K562 (cell line): Measurements from ENCODE around the gene ARHGEF4. TPM values are rescaled to one million over a fixed set of nuclear protein-coding genes. Genes with fewer than 3 reads are reported as not detected.

ENCODE experiments used
- ATAC-seq: fragments of 200-7000 bp; cut with Tn5 transposase; 3 replicates; pipeline ENCODE4 v1.9.1; 2020; ENCODE audit warnings: moderate library complexity
- BruUV-seq: library from RNA; stranded (reverse); fragments of 400-500 nt; replicated peaks from 2 replicates; lab custom pipeline; 2021; lab: Mats Ljungman, UMichigan
- CTCF ChIA-PET: fragments of 300-600 bp; formaldehyde crosslinking; extraction: SDS; loops from one replicate; lab custom pipeline; 2021; ENCODE audit warnings: low intra/inter-chr PET ratio; lab: Yijun Ruan, JAX
- POLR2A ChIA-PET: fragments of 300-600, 350-650 bp; sonication (Branson Sonifier 250); formaldehyde crosslinking; extraction: SDS; loops from one replicate; lab custom pipeline; 2021; ENCODE audit warnings: antibody characterized with exemption, inconsistent platforms; lab: Yijun Ruan, JAX
- DNase-seq, 4 experiments: peaks; one replicate each; pipeline versions ENCODE4 v3.0.0 to v3.0.0-alpha.2; 2011 to 2018; ENCODE audit warnings: low spot score in 3 of 4, mixed read lengths in 3 of 4; ENCODE audit errors: extremely low read depth in 1 of 4
- FAIRE-seq: peaks from 2 replicates; lab custom pipeline; 2011; peaks lifted over from hg19 to GRCh38; lab: Jason Lieb, UNC
- H2AFZ ChIP-seq: 2 replicates; pipeline ENCODE4 v1.6.0; 2011; ENCODE audit warnings: low read depth, low read length, control low read depth, inconsistent platforms
- H3K27ac ChIP-seq: fragments of 200-600 bp; 3 replicates; pipeline ENCODE4 v1.8.0; 2011; ENCODE audit warnings: low read depth, mild to moderate bottlenecking, control low read depth, inconsistent platforms, low read length, moderate library complexity, mixed read lengths; ENCODE audit errors: extremely low read depth
- H3K27me3 ChIP-seq, 2 experiments: fragments of 300-600 bp in 1 of 2; 2 replicates in 1 of 2; 3 replicates in 1 of 2; pipeline versions ENCODE4 v1.6.0 to v1.8.0; 2011; ENCODE audit warnings: inconsistent platforms in 2 of 2, low read length in 2 of 2, mild to moderate bottlenecking in 1 of 2, mixed read lengths in 1 of 2, moderate library complexity in 1 of 2; ENCODE audit not compliant: control insufficient read depth in 2 of 2, insufficient read depth in 2 of 2
- H3K36me3 ChIP-seq: fragments of 300-600 bp; 3 replicates; pipeline ENCODE4 v1.8.0; 2011; ENCODE audit warnings: mild to moderate bottlenecking, low read length, inconsistent platforms; ENCODE audit not compliant: control insufficient read depth, insufficient read depth
- H3K4me1 ChIP-seq, 2 experiments: fragments of 200-600 bp in 1 of 2; replicated peaks in 1 of 2; 2 replicates in 1 of 2; 3 replicates in 1 of 2; pipeline versions ENCODE4 v1.5.1 to v1.8.0; 2011; ENCODE audit warnings: inconsistent platforms in 2 of 2, low read length in 2 of 2, mild to moderate bottlenecking in 1 of 2, mixed read lengths in 1 of 2, moderate library complexity in 1 of 2; ENCODE audit not compliant: control insufficient read depth in 2 of 2, insufficient read depth in 2 of 2
- H3K4me2 ChIP-seq: 2 replicates; pipeline ENCODE4 v1.6.1; 2011; ENCODE audit warnings: low read length, control low read depth, inconsistent platforms, mixed read lengths; ENCODE audit not compliant: insufficient read depth
- H3K4me3 ChIP-seq: fragments of 200-600 bp; sonication (generic), shearing (Covaris generic); 2 replicates; pipeline ENCODE4 v1.5.1; 2016; ENCODE audit warnings: control low read depth, inconsistent platforms
- H3K79me2 ChIP-seq: fragments of 200-600 bp; 3 replicates; pipeline ENCODE4 v1.8.0; 2011; ENCODE audit warnings: low read length, inconsistent platforms; ENCODE audit not compliant: control insufficient read depth, insufficient read depth
- H3K9ac ChIP-seq, 2 experiments: 2 replicates each; pipeline versions ENCODE4 v1.6.0 to v1.6.1; 2011; ENCODE audit warnings: low read depth in 2 of 2, low read length in 2 of 2, control low read depth in 1 of 2, inconsistent platforms in 1 of 2, mild to moderate bottlenecking in 1 of 2, mixed read lengths in 1 of 2; ENCODE audit not compliant: insufficient read depth in 1 of 2
- H3K9me1 ChIP-seq: one replicate; pipeline ENCODE4 v1.6.0; 2011; ENCODE audit warnings: inconsistent platforms, mild to moderate bottlenecking, low read length, moderate library complexity; ENCODE audit not compliant: control insufficient read depth, insufficient read depth
- H3K9me3 ChIP-seq: replicated peaks from 2 replicates; pipeline ENCODE4 v1.5.1; 2011; ENCODE audit warnings: low read depth, low read length, inconsistent platforms; ENCODE audit not compliant: control insufficient read depth, insufficient read depth
- H4K20me1 ChIP-seq: replicated peaks from 2 replicates; pipeline ENCODE4 v1.6.1; 2011; ENCODE audit warnings: low read length, inconsistent platforms, mixed read lengths; ENCODE audit not compliant: control insufficient read depth, insufficient read depth
- CBX5 ChIP-seq: IDR thresholded peaks from 2 replicates; pipeline ENCODE4 v1.6.1; 2014; ENCODE audit warnings: low read depth, borderline replicate concordance
- DEAF1 ChIP-seq: fragments of 450-650 bp; formaldehyde crosslinking; IDR thresholded peaks from 2 replicates; pipeline ENCODE4 v1.4.0; 2020; ENCODE audit warnings: mild to moderate bottlenecking, moderate library complexity
- ETV5 ChIP-seq: sonication (generic); formaldehyde crosslinking; IDR thresholded peaks from 2 replicates; pipeline ENCODE4 v1.4.0; 2020; ENCODE audit warnings: low read depth, mild to moderate bottlenecking, missing genetic modification reagents
- FOXP1 ChIP-seq: sonication (generic); formaldehyde crosslinking; IDR thresholded peaks from 2 replicates; pipeline ENCODE4 v1.8.0; 2022; ENCODE audit warnings: mild to moderate bottlenecking, missing genetic modification reagents
- KLF1 ChIP-seq: fragments of 450-650 bp; IDR thresholded peaks from 2 replicates; pipeline ENCODE4 v1.6.1; 2016; ENCODE audit warnings: missing genetic modification characterization, missing compliant biosample characterization
- MTA1 ChIP-seq: fragments of 450-650 bp; IDR thresholded peaks from 2 replicates; pipeline ENCODE4 v1.6.1; 2017; ENCODE audit warnings: borderline replicate concordance
- NR2C1 ChIP-seq, 2 experiments: fragments of 450-650 bp; IDR thresholded peaks; 2 replicates each; pipeline ENCODE4 v1.6.1; 2017; ENCODE audit warnings: mild to moderate bottlenecking in 2 of 2, antibody characterized with exemption in 1 of 2, inconsistent platforms in 1 of 2, missing compliant biosample characterization in 1 of 2, missing genetic modification characterization in 1 of 2
- TEAD1 ChIP-seq, 2 experiments: fragments of 450-650 bp in 1 of 2; sonication (generic) in 1 of 2; formaldehyde crosslinking; IDR thresholded peaks; 2 replicates each; pipeline versions ENCODE4 v1.4.0 to v1.8.0; 2020 to 2022; ENCODE audit warnings: mild to moderate bottlenecking in 2 of 2, missing genetic modification reagents in 1 of 2
- THRB ChIP-seq: fragments of 450-650 bp; formaldehyde crosslinking; conservative IDR thresholded peaks from 2 replicates; pipeline ENCODE4 v1.4.0; 2022; ENCODE audit warnings: mild to moderate bottlenecking, missing genetic modification characterization
- ZKSCAN1 ChIP-seq: fragments of 150-350 bp; IDR thresholded peaks from 2 replicates; pipeline ENCODE4 v1.6.1; 2016; ENCODE audit warnings: low read depth, low read length
- ZNF408 ChIP-seq: fragments of 250-450 bp; sonication (Bioruptor Pico); IDR thresholded peaks from 2 replicates; pipeline ENCODE4 v1.4.0; 2020; ENCODE audit warnings: low read depth, mild to moderate bottlenecking, moderate library complexity
- ZNF764 ChIP-seq: fragments of 250-450 bp; sonication (Bioruptor Pico); IDR thresholded peaks from 2 replicates; pipeline ENCODE4 v1.4.0; 2020; ENCODE audit warnings: low read depth, mild to moderate bottlenecking, moderate library complexity
- ZNF77 ChIP-seq: fragments of 250-450 bp; sonication (Bioruptor Pico); IDR thresholded peaks from 2 replicates; pipeline ENCODE4 v1.5.0; 2020
- WGBS: fragments of 100-300 bp; shearing (Covaris generic); methylation state at CpG from one replicate; pipeline ENCODE4 v1.1.6; 2016; ENCODE audit warnings: low coverage, mixed read lengths; ENCODE audit not compliant: insufficient coverage; ENCODE audit errors: missing lambda C conversion rate; 5-methylcytosine and 5-hydroxymethylcytosine counted together
- in situ Hi-C: fragments of 300-500 bp; cut with MboI; formaldehyde crosslinking; loops from 4 replicates; pipeline ENCODE4 v1.15.0; 2018; ENCODE audit warnings: inconsistent platforms, mixed read lengths
- intact Hi-C: fragments of 100-400 bp; cut with micrococcal nuclease; formaldehyde crosslinking; loops from 2 replicates; pipeline ENCODE4 v1.14.2; 2022
- polyA plus RNA-seq, 8 experiments: library from polyadenylated mRNA; depleted of rRNA in 4 of 8; stranded (reverse) in 5 of 8; unstranded in 3 of 8; fragments of >200 nt; fragmentation: Nextera tagmentation in 2 of 8; fragmentation: Illumina TruSeq in 1 of 8; extraction: Ambion mirVana in 2 of 8; extraction: Trizol in 1 of 8; gene quantifications; 2 replicates each; pipeline versions ENCODE4 v1.2.1 to v1.2.3, GENCODE V29; 2011 to 2014; ENCODE audit warnings: inconsistent platforms in 1 of 8, missing spikeins in 1 of 8
- total RNA-seq, 7 experiments: library from RNA; depleted of rRNA in 6 of 7; stranded (reverse); fragments of >200 nt in 6 of 7; fragmentation: Illumina TruSeq in 2 of 7; extraction: Trizol in 2 of 7; gene quantifications; 2 replicates each; pipeline versions ENCODE4 v1.2.1 to v1.2.3, GENCODE V29; 2011 to 2021; ENCODE audit warnings: low replicate concordance in 1 of 7
- TF ChIP-seq, protein P1 (sequence below): sonication (generic); formaldehyde crosslinking; IDR thresholded peaks from 2 replicates; pipeline ENCODE4 v1.8.1; 2023; ENCODE audit warnings: mild to moderate bottlenecking, missing genetic modification reagents
- TF ChIP-seq, protein P2 (sequence below): fragments of 450-650 bp; conservative IDR thresholded peaks from 2 replicates; pipeline ENCODE4 v1.6.1; 2016; ENCODE audit warnings: missing genetic modification characterization, low read depth, mild to moderate bottlenecking, control low read depth, missing compliant biosample characterization
- TF ChIP-seq, protein P3 (sequence below): fragments of 250-450 bp; sonication (Bioruptor Pico); IDR thresholded peaks from 2 replicates; pipeline ENCODE4 v1.5.0; 2020; ENCODE audit warnings: mild to moderate bottlenecking

Gene ARHGEF4
- total and polyA plus RNA-seq, 9 of the 15 experiments (the other 6 are each of a cell fraction or from before 2014, with no cell fraction given), result not detected

DNA sequence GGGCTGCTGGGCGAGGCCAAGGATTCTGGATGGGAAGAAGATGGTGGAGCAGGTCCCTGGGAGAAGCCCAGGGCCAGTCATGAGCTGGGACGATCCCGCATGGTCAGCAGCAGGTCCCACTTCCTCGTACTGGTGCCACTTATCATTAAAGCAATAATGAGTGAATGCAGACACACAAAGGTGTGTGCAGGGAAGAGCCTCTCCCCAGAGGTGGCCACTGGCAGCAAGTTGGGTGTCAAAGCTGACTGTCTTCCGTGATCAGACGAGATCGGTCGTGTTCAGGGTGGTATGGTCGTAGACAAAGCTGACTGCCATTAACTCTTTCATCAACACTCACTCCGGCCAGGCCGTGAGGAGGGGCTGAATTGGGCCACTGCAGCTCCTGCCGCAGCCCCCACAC, 10.3 kb upstream of the ARHGEF4 start:
- no peaks in the 10 kb centered on the region for H3K36me3 ChIP-seq
- WGBS, result 0% methylated on average over 12 of the region's 12 CpGs
- H2AFZ ChIP-seq, result no peak overlapping the region
- no peak overlapping the region for H3K4me3 ChIP-seq
- H3K9ac ChIP-seq, result no peak overlapping the region
- POLR2A ChIA-PET, result no interaction called here
- in situ Hi-C loops, result no loop called here
- CTCF ChIA-PET, result no interaction called here
- H3K79me2 ChIP-seq, result no peaks in the 10 kb centered on the region
- DNase-seq, result no peak
- BruUV-seq, result no TSS peak
- no peaks in the 10 kb centered on the region for H3K9me3 ChIP-seq
- no peaks in the 10 kb centered on the region for H3K4me1 ChIP-seq
- peaks cover 2% of the 10 kb centered on the region for H3K9me1 ChIP-seq
- H3K27me3 ChIP-seq, result peaks cover 4 to 70% of the 10 kb centered on the region in 2 experiments; a peak in 4 of 5 replicates
- no peak overlapping the region for H3K27ac ChIP-seq
- no peak overlapping the region for H3K4me2 ChIP-seq
- intact Hi-C loops, result no loop called here
- FAIRE-seq, result no peak
- ATAC-seq, result no peak
- no peaks in the 10 kb centered on the region; the same call in 1 of the 2 replicates for H4K20me1 ChIP-seq
- TF ChIP-seq ZNF764, result no peak
- no peak for TF ChIP-seq TEAD1 (CRISPR knock-in tag; IDR thresholded peaks at IDR 0.05)
- no peak for TF ChIP-seq ZNF77 (CRISPR knock-in tag)
- TF ChIP-seq ZKSCAN1, result no peak
- TF ChIP-seq KLF1, result no peak
- TF ChIP-seq THRB (CRISPR knock-in tag), result no peak
- no peak for TF ChIP-seq ETV5 (CRISPR knock-in tag)
- TF ChIP-seq, protein P1, sequence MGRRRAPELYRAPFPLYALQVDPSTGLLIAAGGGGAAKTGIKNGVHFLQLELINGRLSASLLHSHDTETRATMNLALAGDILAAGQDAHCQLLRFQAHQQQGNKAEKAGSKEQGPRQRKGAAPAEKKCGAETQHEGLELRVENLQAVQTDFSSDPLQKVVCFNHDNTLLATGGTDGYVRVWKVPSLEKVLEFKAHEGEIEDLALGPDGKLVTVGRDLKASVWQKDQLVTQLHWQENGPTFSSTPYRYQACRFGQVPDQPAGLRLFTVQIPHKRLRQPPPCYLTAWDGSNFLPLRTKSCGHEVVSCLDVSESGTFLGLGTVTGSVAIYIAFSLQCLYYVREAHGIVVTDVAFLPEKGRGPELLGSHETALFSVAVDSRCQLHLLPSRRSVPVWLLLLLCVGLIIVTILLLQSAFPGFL (CRISPR knock-in tag), result no peak
- no peak for TF ChIP-seq DEAF1
- TF ChIP-seq MTA1, result no peak
- no peak for TF ChIP-seq CBX5
- TF ChIP-seq, protein P2, sequence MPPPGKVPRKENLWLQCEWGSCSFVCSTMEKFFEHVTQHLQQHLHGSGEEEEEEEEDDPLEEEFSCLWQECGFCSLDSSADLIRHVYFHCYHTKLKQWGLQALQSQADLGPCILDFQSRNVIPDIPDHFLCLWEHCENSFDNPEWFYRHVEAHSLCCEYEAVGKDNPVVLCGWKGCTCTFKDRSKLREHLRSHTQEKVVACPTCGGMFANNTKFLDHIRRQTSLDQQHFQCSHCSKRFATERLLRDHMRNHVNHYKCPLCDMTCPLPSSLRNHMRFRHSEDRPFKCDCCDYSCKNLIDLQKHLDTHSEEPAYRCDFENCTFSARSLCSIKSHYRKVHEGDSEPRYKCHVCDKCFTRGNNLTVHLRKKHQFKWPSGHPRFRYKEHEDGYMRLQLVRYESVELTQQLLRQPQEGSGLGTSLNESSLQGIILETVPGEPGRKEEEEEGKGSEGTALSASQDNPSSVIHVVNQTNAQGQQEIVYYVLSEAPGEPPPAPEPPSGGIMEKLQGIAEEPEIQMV (tag), result no peak
- TF ChIP-seq, protein P3, sequence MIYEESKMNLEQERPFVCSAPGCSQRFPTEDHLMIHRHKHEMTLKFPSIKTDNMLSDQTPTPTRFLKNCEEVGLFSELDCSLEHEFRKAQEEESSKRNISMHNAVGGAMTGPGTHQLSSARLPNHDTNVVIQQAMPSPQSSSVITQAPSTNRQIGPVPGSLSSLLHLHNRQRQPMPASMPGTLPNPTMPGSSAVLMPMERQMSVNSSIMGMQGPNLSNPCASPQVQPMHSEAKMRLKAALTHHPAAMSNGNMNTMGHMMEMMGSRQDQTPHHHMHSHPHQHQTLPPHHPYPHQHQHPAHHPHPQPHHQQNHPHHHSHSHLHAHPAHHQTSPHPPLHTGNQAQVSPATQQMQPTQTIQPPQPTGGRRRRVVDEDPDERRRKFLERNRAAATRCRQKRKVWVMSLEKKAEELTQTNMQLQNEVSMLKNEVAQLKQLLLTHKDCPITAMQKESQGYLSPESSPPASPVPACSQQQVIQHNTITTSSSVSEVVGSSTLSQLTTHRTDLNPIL (CRISPR knock-in tag), result no peak
- TF ChIP-seq FOXP1 (CRISPR knock-in tag), result no peak
- no peak for TF ChIP-seq ZNF408 (CRISPR knock-in tag)
- no peak for TF ChIP-seq NR2C1 (IDR thresholded peaks at IDR 0.05)
- TF ChIP-seq NR2C1 (tag; IDR thresholded peaks at IDR 0.05), result no peak
